WTC11 (cell line): Measurements from ENCODE around the gene LCMT2. TPM values are rescaled to one million over a fixed set of nuclear protein-coding genes. Genes with fewer than 3 reads are reported as not detected.

ENCODE experiments used
- ELF4 ChIP-seq: sonication (generic); formaldehyde crosslinking; IDR thresholded peaks from 2 replicates; pipeline ENCODE4 v1.8.1; 2022; ENCODE audit warnings: low read depth, mild to moderate bottlenecking, moderate library complexity, missing genetic modification reagents
- ESRRA ChIP-seq: sonication (generic); formaldehyde crosslinking; IDR thresholded peaks from 2 replicates; pipeline ENCODE4 v1.8.1; 2022; ENCODE audit warnings: mild to moderate bottlenecking, missing genetic modification reagents, borderline replicate concordance
- JAZF1 ChIP-seq: fragments of 250-450 bp; sonication (Bioruptor Pico); IDR thresholded peaks from 2 replicates; pipeline ENCODE4 v1.9.0; 2021; ENCODE audit warnings: moderate library complexity, mild to moderate bottlenecking, inconsistent platforms
- JUN ChIP-seq: sonication (generic); formaldehyde crosslinking; IDR thresholded peaks from 2 replicates; pipeline ENCODE4 v1.8.0; 2023; ENCODE audit warnings: mild to moderate bottlenecking, missing genetic modification reagents
- MXD4 ChIP-seq: fragments of 250-450 bp; sonication (Bioruptor Pico); IDR thresholded peaks from 2 replicates; pipeline ENCODE4 v1.8.0; 2021; ENCODE audit warnings: mild to moderate bottlenecking, moderate library complexity, borderline replicate concordance
- NR1H2 ChIP-seq: sonication (generic); formaldehyde crosslinking; IDR thresholded peaks from 2 replicates; pipeline ENCODE4 v1.9.0; 2021; ENCODE audit warnings: mild to moderate bottlenecking, moderate library complexity, missing genetic modification reagents
- RORB ChIP-seq: fragments of 250-450 bp; sonication (Bioruptor Pico); IDR thresholded peaks from 2 replicates; pipeline ENCODE4 v1.9.0; 2021; ENCODE audit warnings: mild to moderate bottlenecking
- TCF7 ChIP-seq: sonication (generic); formaldehyde crosslinking; IDR thresholded peaks from 2 replicates; pipeline ENCODE4 v1.8.0; 2022; ENCODE audit warnings: mild to moderate bottlenecking, low read depth, missing genetic modification reagents, moderate library complexity
- ZBTB21 ChIP-seq: sonication (generic); formaldehyde crosslinking; IDR thresholded peaks from 2 replicates; pipeline ENCODE4 v1.8.1; 2023; ENCODE audit warnings: mild to moderate bottlenecking, missing genetic modification reagents, borderline replicate concordance
- ZNF263 ChIP-seq: sonication (generic); formaldehyde crosslinking; IDR thresholded peaks from 2 replicates; pipeline ENCODE4 v1.8.1; 2022; ENCODE audit warnings: low read depth, mild to moderate bottlenecking, moderate library complexity, missing genetic modification reagents
- ZNF396 ChIP-seq: fragments of 250-450 bp; sonication (Bioruptor Pico); IDR thresholded peaks from 2 replicates; pipeline ENCODE4 v1.8.0; 2021; ENCODE audit warnings: mild to moderate bottlenecking, moderate library complexity, borderline replicate concordance
- ZNF423 ChIP-seq: fragments of 250-450 bp; sonication (Bioruptor Pico); IDR thresholded peaks from 2 replicates; pipeline ENCODE4 v2.1.2; 2022; ENCODE audit warnings: mild to moderate bottlenecking, moderate library complexity
- total RNA-seq: library from RNA; stranded (reverse); gene quantifications from 3 replicates; pipeline ENCODE4 v1.2.3, GENCODE V29; 2021
- TF ChIP-seq, protein P1 (sequence below): fragments of 250-450 bp; sonication (Bioruptor Pico); IDR thresholded peaks from 2 replicates; pipeline ENCODE4 v1.9.0; 2021; ENCODE audit warnings: mild to moderate bottlenecking
- TF ChIP-seq, protein P2 (sequence below): fragments of 200-600 bp; IDR thresholded peaks from 2 replicates; pipeline ENCODE4 v1.8.0; 2022; ENCODE audit warnings: antibody characterized with exemption
- TF ChIP-seq, protein P3 (sequence below): sonication (generic); formaldehyde crosslinking; IDR thresholded peaks from 2 replicates; pipeline ENCODE4 v1.8.1; 2023; ENCODE audit warnings: mild to moderate bottlenecking, missing genetic modification reagents
- TF ChIP-seq, protein P4 (sequence below): sonication (generic); formaldehyde crosslinking; IDR thresholded peaks from 2 replicates; pipeline ENCODE4 v1.8.1; 2023; ENCODE audit warnings: mild to moderate bottlenecking, missing genetic modification reagents, moderate library complexity
- TF ChIP-seq, protein P5 (sequence below): fragments of 250-450 bp; sonication (Bioruptor Pico); IDR thresholded peaks from 2 replicates; pipeline ENCODE4 v1.9.0; 2021; ENCODE audit warnings: moderate library complexity, mild to moderate bottlenecking, inconsistent platforms, borderline replicate concordance
- TF ChIP-seq, protein P6 (sequence below): sonication (generic); formaldehyde crosslinking; IDR thresholded peaks from 2 replicates; pipeline ENCODE4 v1.8.0; 2023; ENCODE audit warnings: missing genetic modification reagents
- TF ChIP-seq, protein P7 (sequence below): fragments of 250-450 bp; sonication (Bioruptor Pico); conservative IDR thresholded peaks from 2 replicates; pipeline ENCODE4 v1.9.0; 2021; ENCODE audit warnings: mild to moderate bottlenecking

LCMT2 gene
- total RNA-seq, 1 experiment from 2014 or later = 7.6 TPM

DNA sequence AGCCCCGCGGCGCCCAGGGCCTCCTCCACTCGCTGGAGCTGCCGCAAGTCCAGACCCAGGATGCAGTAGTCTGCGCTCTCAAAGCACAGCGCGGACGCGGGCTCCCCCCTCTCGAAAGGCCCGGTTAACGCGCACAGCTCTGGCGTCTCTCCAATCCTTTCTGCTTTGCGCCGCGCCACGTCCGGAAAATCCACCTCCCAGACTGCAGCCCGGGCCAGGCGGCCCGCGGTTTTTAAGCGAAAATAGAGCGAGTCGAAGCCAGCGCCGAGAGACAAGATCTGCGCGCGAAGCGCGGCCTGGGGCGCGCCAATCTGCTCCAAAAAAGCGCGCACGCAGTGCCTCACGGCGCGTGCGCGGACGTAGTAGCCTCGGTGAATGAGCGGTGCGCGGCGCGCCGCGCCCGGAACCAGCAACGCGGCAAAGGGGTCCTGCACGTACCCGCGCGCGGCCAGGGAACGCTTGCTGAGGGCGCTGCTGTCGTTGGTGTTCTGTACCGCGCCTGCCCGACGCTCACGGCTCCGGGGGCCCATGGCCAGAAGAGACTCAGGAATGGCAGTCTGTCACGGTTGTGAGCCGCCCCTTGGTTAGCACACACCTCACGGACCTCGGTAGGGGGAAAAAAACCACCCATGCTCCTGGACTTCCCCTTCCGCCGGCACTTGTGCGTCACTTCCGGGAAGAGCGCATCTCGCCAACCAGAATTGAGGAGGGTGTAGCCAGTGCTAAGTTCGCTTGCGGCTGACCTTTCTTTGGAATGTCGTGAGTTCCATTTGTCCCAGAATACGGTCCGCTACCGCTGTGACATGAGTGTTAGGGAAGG is at the start of gene LCMT2 (continued):
- TF ChIP-seq, protein P1, sequence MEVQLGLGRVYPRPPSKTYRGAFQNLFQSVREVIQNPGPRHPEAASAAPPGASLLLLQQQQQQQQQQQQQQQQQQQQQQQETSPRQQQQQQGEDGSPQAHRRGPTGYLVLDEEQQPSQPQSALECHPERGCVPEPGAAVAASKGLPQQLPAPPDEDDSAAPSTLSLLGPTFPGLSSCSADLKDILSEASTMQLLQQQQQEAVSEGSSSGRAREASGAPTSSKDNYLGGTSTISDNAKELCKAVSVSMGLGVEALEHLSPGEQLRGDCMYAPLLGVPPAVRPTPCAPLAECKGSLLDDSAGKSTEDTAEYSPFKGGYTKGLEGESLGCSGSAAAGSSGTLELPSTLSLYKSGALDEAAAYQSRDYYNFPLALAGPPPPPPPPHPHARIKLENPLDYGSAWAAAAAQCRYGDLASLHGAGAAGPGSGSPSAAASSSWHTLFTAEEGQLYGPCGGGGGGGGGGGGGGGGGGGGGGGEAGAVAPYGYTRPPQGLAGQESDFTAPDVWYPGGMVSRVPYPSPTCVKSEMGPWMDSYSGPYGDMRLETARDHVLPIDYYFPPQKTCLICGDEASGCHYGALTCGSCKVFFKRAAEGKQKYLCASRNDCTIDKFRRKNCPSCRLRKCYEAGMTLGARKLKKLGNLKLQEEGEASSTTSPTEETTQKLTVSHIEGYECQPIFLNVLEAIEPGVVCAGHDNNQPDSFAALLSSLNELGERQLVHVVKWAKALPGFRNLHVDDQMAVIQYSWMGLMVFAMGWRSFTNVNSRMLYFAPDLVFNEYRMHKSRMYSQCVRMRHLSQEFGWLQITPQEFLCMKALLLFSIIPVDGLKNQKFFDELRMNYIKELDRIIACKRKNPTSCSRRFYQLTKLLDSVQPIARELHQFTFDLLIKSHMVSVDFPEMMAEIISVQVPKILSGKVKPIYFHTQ (CRISPR knock-in tag) = no peak
- TF ChIP-seq MXD4 (no peak), ZNF396 (CRISPR knock-in tag) (no peak), JUN (CRISPR knock-in tag) (peak; percentile 80; the same call in 1 of the 2 replicates), ZNF263 (CRISPR knock-in tag) (0 out of 2 replicates have a peak, but pooled peaks have one; percentile 21), ZNF423 (no peak), NR1H2 (CRISPR knock-in tag) (no peak), JAZF1 (no peak), ESRRA (CRISPR knock-in tag) (0 out of 2 replicates have a peak, but pooled peaks have one; percentile 52), RORB (CRISPR knock-in tag) (no peak), TCF7 (CRISPR knock-in tag) (no peak), ELF4 (peak; percentile 80; the same call in 1 of the 2 replicates), ZBTB21 (CRISPR knock-in tag) (0 out of 2 replicates have a peak, but pooled peaks have one; percentile 5)
- TF ChIP-seq, protein P2, sequence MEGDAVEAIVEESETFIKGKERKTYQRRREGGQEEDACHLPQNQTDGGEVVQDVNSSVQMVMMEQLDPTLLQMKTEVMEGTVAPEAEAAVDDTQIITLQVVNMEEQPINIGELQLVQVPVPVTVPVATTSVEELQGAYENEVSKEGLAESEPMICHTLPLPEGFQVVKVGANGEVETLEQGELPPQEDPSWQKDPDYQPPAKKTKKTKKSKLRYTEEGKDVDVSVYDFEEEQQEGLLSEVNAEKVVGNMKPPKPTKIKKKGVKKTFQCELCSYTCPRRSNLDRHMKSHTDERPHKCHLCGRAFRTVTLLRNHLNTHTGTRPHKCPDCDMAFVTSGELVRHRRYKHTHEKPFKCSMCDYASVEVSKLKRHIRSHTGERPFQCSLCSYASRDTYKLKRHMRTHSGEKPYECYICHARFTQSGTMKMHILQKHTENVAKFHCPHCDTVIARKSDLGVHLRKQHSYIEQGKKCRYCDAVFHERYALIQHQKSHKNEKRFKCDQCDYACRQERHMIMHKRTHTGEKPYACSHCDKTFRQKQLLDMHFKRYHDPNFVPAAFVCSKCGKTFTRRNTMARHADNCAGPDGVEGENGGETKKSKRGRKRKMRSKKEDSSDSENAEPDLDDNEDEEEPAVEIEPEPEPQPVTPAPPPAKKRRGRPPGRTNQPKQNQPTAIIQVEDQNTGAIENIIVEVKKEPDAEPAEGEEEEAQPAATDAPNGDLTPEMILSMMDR = no peak
- TF ChIP-seq, protein P3, sequence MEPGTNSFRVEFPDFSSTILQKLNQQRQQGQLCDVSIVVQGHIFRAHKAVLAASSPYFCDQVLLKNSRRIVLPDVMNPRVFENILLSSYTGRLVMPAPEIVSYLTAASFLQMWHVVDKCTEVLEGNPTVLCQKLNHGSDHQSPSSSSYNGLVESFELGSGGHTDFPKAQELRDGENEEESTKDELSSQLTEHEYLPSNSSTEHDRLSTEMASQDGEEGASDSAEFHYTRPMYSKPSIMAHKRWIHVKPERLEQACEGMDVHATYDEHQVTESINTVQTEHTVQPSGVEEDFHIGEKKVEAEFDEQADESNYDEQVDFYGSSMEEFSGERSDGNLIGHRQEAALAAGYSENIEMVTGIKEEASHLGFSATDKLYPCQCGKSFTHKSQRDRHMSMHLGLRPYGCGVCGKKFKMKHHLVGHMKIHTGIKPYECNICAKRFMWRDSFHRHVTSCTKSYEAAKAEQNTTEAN = no peak
- TF ChIP-seq, protein P4, sequence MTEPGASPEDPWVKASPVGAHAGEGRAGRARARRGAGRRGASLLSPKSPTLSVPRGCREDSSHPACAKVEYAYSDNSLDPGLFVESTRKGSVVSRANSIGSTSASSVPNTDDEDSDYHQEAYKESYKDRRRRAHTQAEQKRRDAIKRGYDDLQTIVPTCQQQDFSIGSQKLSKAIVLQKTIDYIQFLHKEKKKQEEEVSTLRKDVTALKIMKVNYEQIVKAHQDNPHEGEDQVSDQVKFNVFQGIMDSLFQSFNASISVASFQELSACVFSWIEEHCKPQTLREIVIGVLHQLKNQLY (CRISPR knock-in tag) = no peak
- TF ChIP-seq, protein P5, sequence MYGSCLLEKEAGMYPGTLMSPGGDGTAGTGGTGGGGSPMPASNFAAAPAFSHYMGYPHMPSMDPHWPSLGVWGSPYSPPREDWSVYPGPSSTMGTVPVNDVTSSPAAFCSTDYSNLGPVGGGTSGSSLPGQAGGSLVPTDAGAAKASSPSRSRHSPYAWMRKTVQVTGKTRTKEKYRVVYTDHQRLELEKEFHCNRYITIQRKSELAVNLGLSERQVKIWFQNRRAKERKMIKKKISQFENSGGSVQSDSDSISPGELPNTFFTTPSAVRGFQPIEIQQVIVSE (CRISPR knock-in tag) = no peak
- TF ChIP-seq, protein P6, sequence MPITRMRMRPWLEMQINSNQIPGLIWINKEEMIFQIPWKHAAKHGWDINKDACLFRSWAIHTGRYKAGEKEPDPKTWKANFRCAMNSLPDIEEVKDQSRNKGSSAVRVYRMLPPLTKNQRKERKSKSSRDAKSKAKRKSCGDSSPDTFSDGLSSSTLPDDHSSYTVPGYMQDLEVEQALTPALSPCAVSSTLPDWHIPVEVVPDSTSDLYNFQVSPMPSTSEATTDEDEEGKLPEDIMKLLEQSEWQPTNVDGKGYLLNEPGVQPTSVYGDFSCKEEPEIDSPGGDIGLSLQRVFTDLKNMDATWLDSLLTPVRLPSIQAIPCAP (CRISPR knock-in tag) = peak; percentile 53; the same call in 1 of the 2 replicates
- TF ChIP-seq, protein P7, sequence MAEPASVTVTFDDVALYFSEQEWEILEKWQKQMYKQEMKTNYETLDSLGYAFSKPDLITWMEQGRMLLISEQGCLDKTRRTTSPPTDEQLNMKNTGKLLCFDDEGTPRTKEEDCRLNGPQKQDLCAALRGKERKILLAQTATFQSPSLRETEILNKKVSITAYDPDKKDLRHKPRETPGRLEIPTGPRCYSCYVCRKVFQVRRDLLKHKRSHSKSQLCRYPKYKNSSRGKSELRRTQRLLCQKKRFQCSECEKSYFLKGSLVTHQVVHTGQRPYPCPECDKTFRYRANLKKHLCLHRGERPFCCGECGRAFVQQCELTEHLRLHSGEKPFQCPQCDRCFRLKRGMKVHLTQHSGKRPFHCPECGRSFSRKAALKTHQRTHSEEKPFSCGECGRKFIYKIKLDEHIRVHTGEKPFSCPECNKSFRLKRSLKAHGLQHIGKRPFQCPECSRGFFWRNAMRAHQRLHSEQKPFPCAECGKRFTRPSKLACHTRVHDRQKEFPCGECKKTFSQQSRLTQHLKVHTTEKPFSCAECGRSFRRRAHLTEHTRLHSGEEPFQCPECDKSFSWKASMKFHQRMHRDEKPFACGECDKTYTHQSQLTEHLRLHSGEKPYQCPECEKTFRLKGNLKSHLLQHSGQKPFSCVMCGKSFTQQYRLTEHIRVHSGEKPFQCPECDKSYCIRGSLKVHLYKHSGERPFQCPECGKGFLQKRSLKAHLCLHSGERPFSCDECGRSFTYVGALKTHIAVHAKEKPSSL (CRISPR knock-in tag) = no peak
